HG02571 (cell line): ENCODE measurements around the gene BICRA.
"Not testable (repeated sequence)": the region's sequence is repeated elsewhere in the genome, so short reads cannot be mapped to it uniquely, and the experiment has no call there.

Source experiments
- ATAC-seq: cut with Tn5 transposase; IDR thresholded peaks from one replicate; pipeline ENCODE4 v1.9.1; 2021; ENCODE audit warnings: mild to moderate bottlenecking, moderate library complexity; ENCODE audit not compliant: unreplicated experiment

The BICRA gene

GRCh38 chr19:47658431-47659348 is 49.8 kb downstream of the BICRA start:
- no peak for ATAC-seq

GRCh38 chr19:47660435-47660832 is 51.5 kb downstream of the BICRA start:
- no peak for ATAC-seq

- no peak for ATAC-seq
Observed at GRCh38 chr19:47661161-47661560, 52.2 kb downstream of the BICRA start.

- no peak for ATAC-seq
Observed at GRCh38 chr19:47661611-47662010, 52.7 kb downstream of the BICRA start.

GRCh38 chr19:47663435-47663910 is 54.5 kb downstream of the BICRA start:
- ATAC-seq, result no peak

GRCh38 chr19:47663911-47664771 is 55.2 kb downstream of the BICRA start:
- no peak for ATAC-seq

GRCh38 chr19:47668556-47668955 is 59.6 kb downstream of the BICRA start:
- not testable (repeated sequence) for ATAC-seq

- no peak for ATAC-seq
Observed at GRCh38 chr19:47670736-47671135, 61.8 kb downstream of the BICRA start.

- ATAC-seq, result no peak
Observed at GRCh38 chr19:47671499-47671898, 62.6 kb downstream of the BICRA start.

- no peak for ATAC-seq
Observed at GRCh38 chr19:47673426-47673825, 64.5 kb downstream of the BICRA start.

GRCh38 chr19:47674548-47674947 is 65.6 kb downstream of the BICRA start:
- no peak for ATAC-seq

GRCh38 chr19:47675271-47675670 is 66.3 kb downstream of the BICRA start:
- ATAC-seq, result no peak

GRCh38 chr19:47675859-47676258 is 66.9 kb downstream of the BICRA start:
- ATAC-seq, result no peak

- no peak for ATAC-seq
Observed at GRCh38 chr19:47676811-47677210, 67.9 kb downstream of the BICRA start.

GRCh38 chr19:47679251-47679900 is 70.4 kb downstream of the BICRA start:
- ATAC-seq, result no peak

- no peak for ATAC-seq
Observed at GRCh38 chr19:47679922-47680857, 71.3 kb downstream of the BICRA start.

- no peak for ATAC-seq
Observed at GRCh38 chr19:47680858-47681332, 72.0 kb downstream of the BICRA start.

GRCh38 chr19:47681388-47681787 is 72.5 kb downstream of the BICRA start:
- ATAC-seq, result no peak

- no peak for ATAC-seq
Observed at GRCh38 chr19:47681936-47682335, 73.0 kb downstream of the BICRA start.

GRCh38 chr19:47682939-47683338 is 74.0 kb downstream of the BICRA start:
- ATAC-seq, result no peak
